IgD-negative memory B cell (primary cell): ENCODE results near the gene CWH43. TPM values are rescaled to one million over a fixed set of nuclear protein-coding genes. Genes with fewer than 3 reads are reported as not detected.
"Not testable (repeated sequence)": the region's sequence is repeated elsewhere in the genome, so short reads cannot be mapped to it uniquely, and the experiment has no call there.

ENCODE experiments used
- H3K27ac Mint-ChIP-seq, 3 donors: one replicate each; pipeline ENCODE4 v1.8.0; 2020 to 2022; ENCODE audit warnings: mild to moderate bottlenecking in 3 of 3, mixed read lengths in 3 of 3, moderate library complexity in 1 of 3
- H3K27me3 Mint-ChIP-seq: one replicate; pipeline ENCODE4 v1.8.0; 2021; ENCODE audit warnings: mixed read lengths
- H3K36me3 Mint-ChIP-seq: one replicate; pipeline ENCODE4 v1.8.0; 2020; ENCODE audit warnings: mild to moderate bottlenecking, mixed read lengths
- H3K4me1 Mint-ChIP-seq, 3 donors: one replicate each; pipeline ENCODE4 v1.8.0; 2020 to 2022; ENCODE audit warnings: mixed read lengths in 3 of 3, mild to moderate bottlenecking in 1 of 3
- H3K4me3 Mint-ChIP-seq, 4 donors: one replicate each; pipeline ENCODE4 v1.8.0; 2020 to 2022; ENCODE audit warnings: mild to moderate bottlenecking in 4 of 4, mixed read lengths in 4 of 4, moderate library complexity in 3 of 4
- H3K9me3 Mint-ChIP-seq, 3 donors: one replicate each; pipeline ENCODE4 v1.8.0; 2020 to 2021; ENCODE audit warnings: mixed read lengths in 3 of 3, mild to moderate bottlenecking in 1 of 3
- polyA plus RNA-seq: library from polyadenylated mRNA; unstranded; fragments of 300-500 nt; fragmentation: Illumina TruSeq; gene quantifications from one replicate; pipeline ENCODE4 v1.2.3, GENCODE V29; 2021

The CWH43 gene
- polyA plus RNA-seq, 1 donor from 2014 or later = not detected

GRCh38 chr4:49098034-49098759 is 112.1 kb downstream of the CWH43 start:
- H3K27ac Mint-ChIP-seq, H3K4me1 Mint-ChIP-seq, H3K36me3 Mint-ChIP-seq, H3K27me3 Mint-ChIP-seq, H3K4me3 Mint-ChIP-seq: not testable (repeated sequence)
- H3K9me3 Mint-ChIP-seq = peaks cover 31 to 49% (median 48%) of the 10 kb centered on the region in 3 donors

GRCh38 chr4:49099831-49100444 is 113.9 kb downstream of the CWH43 start:
- H3K27me3 Mint-ChIP-seq, H3K4me1 Mint-ChIP-seq, H3K27ac Mint-ChIP-seq, H3K36me3 Mint-ChIP-seq, H3K4me3 Mint-ChIP-seq: not testable (repeated sequence)
- H3K9me3 Mint-ChIP-seq = peaks cover 40 to 64% (median 60%) of the 10 kb centered on the region in 3 donors

GRCh38 chr4:49102344-49102898 is 116.3 kb downstream of the CWH43 start:
- not testable (repeated sequence) for H3K4me3 Mint-ChIP-seq, H3K27me3 Mint-ChIP-seq, H3K27ac Mint-ChIP-seq, H3K36me3 Mint-ChIP-seq
- H3K4me1 Mint-ChIP-seq = peaks cover 0 to 13% (median 0%) of the 10 kb centered on the region in 3 donors
- H3K9me3 Mint-ChIP-seq = peaks cover 46 to 66% (median 65%) of the 10 kb centered on the region in 3 donors

GRCh38 chr4:49103436-49104136 is 117.5 kb downstream of the CWH43 start:
- H3K27ac Mint-ChIP-seq, H3K27me3 Mint-ChIP-seq, H3K36me3 Mint-ChIP-seq, H3K4me3 Mint-ChIP-seq: not testable (repeated sequence)
- H3K4me1 Mint-ChIP-seq = peaks cover 0 to 13% (median 0%) of the 10 kb centered on the region in 3 donors
- H3K9me3 Mint-ChIP-seq = peaks cover 45 to 66% (median 65%) of the 10 kb centered on the region in 3 donors

- not testable (repeated sequence) for H3K36me3 Mint-ChIP-seq, H3K27me3 Mint-ChIP-seq, H3K4me3 Mint-ChIP-seq, H3K27ac Mint-ChIP-seq
- Mint-ChIP-seq H3K4me1 (peaks cover 0 to 12% (median 0%) of the 10 kb centered on the region in 3 donors), H3K9me3 (peaks cover 42 to 61% (median 61%) of the 10 kb centered on the region in 3 donors)
Measured at GRCh38 chr4:49104231-49104930, 118.3 kb downstream of the CWH43 start.

GRCh38 chr4:49105248-49105904 is 119.3 kb downstream of the CWH43 start:
- peaks cover 0 to 12% (median 0%) of the 10 kb centered on the region in 3 donors for H3K4me1 Mint-ChIP-seq

GRCh38 chr4:49107262-49107661 is 121.2 kb downstream of the CWH43 start:
- not testable (repeated sequence) for H3K27ac Mint-ChIP-seq, H3K4me3 Mint-ChIP-seq, H3K27me3 Mint-ChIP-seq, H3K36me3 Mint-ChIP-seq
- Mint-ChIP-seq H3K4me1 (peaks cover 0 to 12% (median 0%) of the 10 kb centered on the region in 3 donors), H3K9me3 (peaks cover 45 to 63% (median 62%) of the 10 kb centered on the region in 3 donors)

More at GRCh38 chr4:49105248-49105904, 119.3 kb downstream of the CWH43 start:
- H3K4me3 Mint-ChIP-seq, H3K27me3 Mint-ChIP-seq, H3K27ac Mint-ChIP-seq, H3K36me3 Mint-ChIP-seq: not testable (repeated sequence)
- H3K9me3 Mint-ChIP-seq = peaks cover 39 to 60% (median 59%) of the 10 kb centered on the region in 3 donors

GRCh38 chr4:49108183-49108978 is 122.3 kb downstream of the CWH43 start:
- not testable (repeated sequence) for H3K36me3 Mint-ChIP-seq, H3K4me3 Mint-ChIP-seq, H3K27ac Mint-ChIP-seq, H3K27me3 Mint-ChIP-seq
- Mint-ChIP-seq H3K4me1 (peaks cover 0 to 12% (median 0%) of the 10 kb centered on the region in 3 donors), H3K9me3 (peaks cover 41 to 54% (median 53%) of the 10 kb centered on the region in 3 donors)

GRCh38 chr4:49109567-49110166 is 123.6 kb downstream of the CWH43 start:
- H3K27me3 Mint-ChIP-seq, H3K27ac Mint-ChIP-seq, H3K4me3 Mint-ChIP-seq, H3K36me3 Mint-ChIP-seq: not testable (repeated sequence)
- peaks cover 0 to 11% (median 0%) of the 10 kb centered on the region in 3 donors for H3K4me1 Mint-ChIP-seq
- peaks cover 34 to 49% (median 42%) of the 10 kb centered on the region in 3 donors for H3K9me3 Mint-ChIP-seq

- H3K36me3 Mint-ChIP-seq, H3K4me1 Mint-ChIP-seq, H3K27ac Mint-ChIP-seq, H3K4me3 Mint-ChIP-seq, H3K27me3 Mint-ChIP-seq: not testable (repeated sequence)
- H3K9me3 Mint-ChIP-seq = peaks cover 29 to 41% (median 36%) of the 10 kb centered on the region in 3 donors
Measured at GRCh38 chr4:49110579-49110978, 124.5 kb downstream of the CWH43 start.
